B cell (primary cell): Measurements from ENCODE around the gene HIP1.

ENCODE experiments used
- CTCF ChIP-seq: fragments of 200-600 bp; IDR thresholded peaks from one replicate; pipeline ENCODE4 v1.8.0; 2022; ENCODE audit warnings: antibody characterized with exemption, mild to moderate bottlenecking
- EZH2 ChIP-seq: IDR thresholded peaks from 2 replicates; pipeline ENCODE4 v1.6.1; 2012; ENCODE audit warnings: borderline replicate concordance, low read depth, mild to moderate bottlenecking, moderate library complexity, low read length; ENCODE audit not compliant: insufficient read depth, poor library complexity, severe bottlenecking

- TF ChIP-seq CTCF: no peak
- TF ChIP-seq EZH2: no peak
These were observed 86.0 kb downstream of the HIP1 start for GRCh38 chr7:75652788-75653187.
